GM11168 (cell line): Measurements from ENCODE around the gene CHD2.

ENCODE experiments used
- in situ Hi-C: fragments of 300-500 bp; cut with MboI; formaldehyde crosslinking; loops from one replicate; pipeline ENCODE4 v1.12.0; 2022; ENCODE audit warnings: low sequenced_read_pairs; ENCODE audit not compliant: unreplicated experiment

Gene CHD2

GRCh38 chr15:93030430-93031102 lies 130.4 kb downstream of the CHD2 start:
- in situ Hi-C loops = loop anchor here (10.0 kb wide), 1 partner anchor 1084 kb away; no protein-coding TSS in a partner anchor

DNA sequence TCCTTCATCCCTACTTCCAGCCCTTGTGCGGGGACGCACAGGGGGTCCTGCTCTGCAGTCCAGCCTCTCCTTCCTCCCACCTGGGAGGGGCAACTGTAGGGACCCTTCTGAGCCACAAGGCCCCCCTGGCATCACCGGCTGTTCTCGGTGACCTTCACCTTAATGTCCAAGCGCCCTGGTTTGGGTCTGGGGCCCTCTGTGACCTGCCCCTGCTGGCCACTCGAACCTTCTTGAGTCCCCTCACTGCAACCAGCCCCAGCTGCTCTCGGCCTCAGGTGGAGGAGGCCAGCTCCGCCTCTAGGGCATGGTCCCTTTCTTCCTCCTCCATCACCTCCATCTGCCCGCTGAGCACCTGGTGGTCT lies 131.0 kb downstream of the CHD2 start:
- in situ Hi-C loops = loop anchor here (10.0 kb wide), 1 partner anchor 1084 kb away; no protein-coding TSS in a partner anchor

GRCh38 chr15:93031557-93032384 lies 131.6 kb downstream of the CHD2 start:
- in situ Hi-C loops = loop anchor here (10.0 kb wide), 1 partner anchor 1083 kb away; no protein-coding TSS in a partner anchor

DNA sequence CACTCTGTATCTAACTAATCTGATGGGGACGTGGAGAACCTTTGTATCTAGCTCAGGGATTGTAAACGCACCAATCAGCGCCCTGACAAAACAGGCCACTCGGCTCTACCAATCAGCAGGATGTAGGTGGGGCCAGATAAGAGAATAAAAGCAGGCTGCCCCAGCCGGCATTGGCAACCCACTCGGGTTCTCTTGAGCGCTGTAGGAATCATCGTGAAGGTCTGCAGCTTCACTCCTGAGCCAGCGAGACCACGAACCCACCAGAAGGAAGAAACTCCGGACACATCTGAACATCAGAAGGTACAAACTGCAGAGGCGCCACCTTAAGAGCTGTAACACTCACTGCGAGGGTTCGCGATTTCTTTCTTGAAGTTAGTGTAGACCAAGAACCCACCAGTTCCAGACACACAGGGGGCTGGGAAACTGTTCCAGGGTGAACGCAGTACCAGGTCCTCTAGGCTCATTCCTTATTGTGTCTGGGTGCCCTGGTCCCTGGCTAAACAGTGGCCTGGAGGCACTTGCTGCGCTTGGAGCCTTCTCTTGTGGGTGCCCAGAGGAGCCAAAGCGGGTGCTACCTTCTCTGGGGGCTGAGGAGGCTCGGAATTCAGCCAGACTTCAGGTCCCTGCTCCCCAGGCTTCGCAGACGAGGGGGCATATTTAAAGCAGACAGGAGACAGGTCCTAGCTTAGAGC lies 132.5 kb downstream of the CHD2 start:
- in situ Hi-C loops = loop anchor here (10.0 kb wide), 1 partner anchor 1082 kb away; no protein-coding TSS in a partner anchor

DNA sequence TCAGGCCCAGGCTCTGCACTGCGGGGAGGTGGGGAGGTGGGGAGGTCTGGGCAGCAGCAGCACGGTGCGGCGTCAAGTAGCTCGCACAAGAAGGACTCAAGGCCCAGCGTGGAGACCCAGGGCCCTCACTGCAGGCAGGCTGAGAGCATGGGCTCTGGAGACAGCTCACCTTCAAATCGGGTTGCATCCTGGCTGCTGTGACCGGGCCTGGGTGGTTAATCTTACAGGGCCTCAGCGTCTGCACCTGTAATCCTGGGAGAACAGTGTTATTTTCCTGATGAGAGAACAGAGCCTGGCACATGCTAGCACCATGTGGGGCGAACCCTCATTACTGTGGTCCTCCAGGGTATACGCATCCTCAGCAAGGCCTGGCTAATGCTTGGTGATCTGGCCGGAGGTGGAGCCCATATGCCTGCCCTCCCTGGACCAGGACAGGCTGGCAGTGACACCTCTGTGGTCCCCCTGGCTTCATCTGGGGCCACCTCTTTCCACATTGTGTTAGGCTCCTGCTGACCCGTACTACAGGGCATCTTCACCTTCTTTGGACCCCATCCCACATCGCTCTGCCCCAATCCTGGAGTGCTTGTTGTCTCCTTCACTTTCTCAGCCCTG lies 133.4 kb downstream of the CHD2 start:
- in situ Hi-C loops = loop anchor here (10.0 kb wide), 1 partner anchor 1081 kb away; no protein-coding TSS in a partner anchor

DNA sequence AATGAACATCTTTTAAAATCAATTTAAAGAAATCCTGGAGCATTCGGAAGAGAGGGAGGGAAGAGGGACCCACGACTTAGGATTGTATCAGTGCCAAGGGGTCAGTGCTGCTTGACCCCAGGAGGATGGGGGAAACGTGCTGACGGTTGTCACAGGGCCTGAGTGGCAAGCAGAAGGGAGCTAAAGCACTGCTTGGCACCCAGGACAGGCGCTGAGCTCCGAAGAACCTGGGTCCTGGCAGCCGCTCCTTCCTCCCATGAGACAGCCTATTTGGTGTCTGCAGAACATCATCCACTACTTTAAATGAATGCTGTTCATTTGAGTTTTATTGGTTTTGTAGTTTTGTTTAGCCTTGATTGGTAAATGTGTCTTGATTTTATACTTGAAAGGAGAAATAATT lies 134.4 kb downstream of the CHD2 start:
- in situ Hi-C loops = loop anchor here (10.0 kb wide), 1 partner anchor 1080 kb away; no protein-coding TSS in a partner anchor

- in situ Hi-C loops = loop anchor here (10.0 kb wide), 1 partner anchor 1079 kb away; no protein-coding TSS in a partner anchor
These were observed 135.2 kb downstream of the CHD2 start for GRCh38 chr15:93035092-93035915.

- in situ Hi-C loops = loop anchor here (10.0 kb wide), 1 partner anchor 1079 kb away; no protein-coding TSS in a partner anchor
These were observed 136.1 kb downstream of the CHD2 start for GRCh38 chr15:93035953-93036810.

GRCh38 chr15:93036951-93037819 lies 137.1 kb downstream of the CHD2 start:
- in situ Hi-C loops = loop anchor here (10.0 kb wide), 1 partner anchor 1078 kb away; no protein-coding TSS in a partner anchor

DNA sequence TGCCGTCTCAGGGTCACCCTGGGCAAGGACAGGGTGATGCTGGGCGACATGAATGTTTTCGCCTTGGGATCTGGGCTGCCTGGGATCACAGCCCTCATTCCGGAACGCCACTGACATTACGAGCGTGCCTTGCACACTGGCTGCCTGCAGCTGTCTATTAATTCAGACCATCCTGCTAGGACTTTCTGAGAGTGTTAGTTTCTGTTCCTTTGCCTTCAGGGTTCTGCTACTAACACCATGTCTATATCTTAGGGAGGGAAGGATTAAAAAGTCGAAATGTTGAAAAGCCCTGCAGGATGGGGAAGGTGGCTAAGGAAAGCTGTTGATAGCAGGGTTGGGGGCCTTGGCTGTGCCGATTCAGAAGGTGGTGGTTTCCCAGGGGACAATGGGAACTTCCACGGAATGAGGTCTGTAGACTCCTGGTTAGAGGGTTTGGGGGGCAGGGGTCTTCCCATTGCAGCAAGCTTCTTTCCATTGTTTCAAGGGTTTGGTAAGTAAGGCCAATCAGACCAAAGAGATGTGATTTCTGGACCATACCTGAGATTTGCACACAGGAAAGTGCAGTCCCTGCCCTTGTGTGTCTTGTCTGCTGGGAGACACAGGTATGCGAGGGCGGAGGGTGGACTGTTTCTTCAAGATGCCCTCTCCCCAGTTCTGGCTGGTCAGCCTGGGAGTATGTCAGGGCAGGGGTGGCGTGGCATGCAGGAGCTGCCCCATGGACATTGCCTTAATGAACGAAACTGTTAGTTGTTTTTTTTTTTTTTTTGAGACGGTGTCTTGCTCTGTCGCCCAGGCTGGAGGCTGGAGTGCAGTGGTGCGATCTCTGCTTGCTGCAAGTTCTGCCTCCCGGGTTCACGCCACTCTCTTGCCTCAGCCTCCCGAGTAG lies 137.9 kb downstream of the CHD2 start:
- in situ Hi-C loops = loop anchor here (10.0 kb wide), 1 partner anchor 1077 kb away; no protein-coding TSS in a partner anchor

DNA sequence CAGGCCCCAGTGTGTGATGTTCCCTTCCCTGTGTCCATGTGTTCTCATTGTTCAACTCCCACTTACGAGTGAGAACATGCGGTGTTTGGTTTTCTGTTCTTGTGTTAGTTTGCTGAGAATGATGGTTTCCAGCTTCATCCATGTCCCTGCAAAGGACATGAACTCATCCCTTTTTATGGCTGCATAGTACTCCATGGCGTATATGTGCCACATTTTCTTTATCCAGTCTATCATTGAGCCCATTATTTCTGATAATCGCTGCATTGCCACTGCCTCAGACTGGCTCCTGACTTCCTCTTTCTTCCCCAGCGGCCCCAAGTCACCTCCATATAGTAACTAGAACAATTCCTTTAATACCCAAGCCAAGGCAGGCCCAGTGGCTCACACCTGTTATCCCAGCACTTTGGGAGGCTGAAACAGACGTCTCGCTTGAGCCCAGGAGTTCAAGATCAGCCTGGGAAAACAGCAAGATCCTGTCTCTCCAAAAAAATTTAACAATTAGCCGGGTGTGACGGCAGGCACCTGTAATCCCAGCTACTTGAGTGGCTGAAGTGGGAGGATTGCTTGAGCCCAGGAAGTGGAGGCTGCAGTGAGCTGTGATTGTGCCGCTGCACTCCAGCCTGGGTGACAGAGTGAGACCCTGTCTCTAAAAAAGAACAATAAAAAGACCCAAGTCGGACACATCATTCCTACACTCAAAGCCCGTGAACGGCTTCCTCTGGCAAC lies 139.6 kb downstream of the CHD2 start:
- in situ Hi-C loops = loop anchor here (10.0 kb wide), 1 partner anchor 1075 kb away; no protein-coding TSS in a partner anchor

GRCh38 chr15:93040288-93041158 lies 140.4 kb downstream of the CHD2 start:
- in situ Hi-C loops = no loop called here

DNA sequence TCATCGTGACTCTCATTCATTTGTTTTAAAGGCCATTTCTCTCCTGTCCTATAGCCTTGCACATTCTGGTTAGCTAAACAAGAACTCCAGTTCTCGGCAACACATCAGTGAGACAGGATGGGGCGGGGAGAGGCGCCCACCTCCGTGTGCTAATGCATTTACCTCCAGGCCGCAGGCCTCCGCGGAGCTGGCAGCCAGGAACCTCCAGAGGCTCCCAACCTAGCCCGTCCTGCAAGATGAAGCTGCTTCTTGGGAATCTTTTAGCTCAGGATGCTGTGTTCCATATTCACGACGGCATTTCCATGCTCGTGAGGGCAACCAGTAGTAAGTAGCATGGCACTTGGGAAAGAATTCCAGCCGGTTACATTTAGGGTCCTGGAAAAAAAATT lies 141.0 kb downstream of the CHD2 start:
- in situ Hi-C loops = no loop called here

GRCh38 chr15:93042211-93042610 lies 142.1 kb downstream of the CHD2 start:
- in situ Hi-C loops = no loop called here
